ENCODE results near the gene CDC42EP5.

DNA sequence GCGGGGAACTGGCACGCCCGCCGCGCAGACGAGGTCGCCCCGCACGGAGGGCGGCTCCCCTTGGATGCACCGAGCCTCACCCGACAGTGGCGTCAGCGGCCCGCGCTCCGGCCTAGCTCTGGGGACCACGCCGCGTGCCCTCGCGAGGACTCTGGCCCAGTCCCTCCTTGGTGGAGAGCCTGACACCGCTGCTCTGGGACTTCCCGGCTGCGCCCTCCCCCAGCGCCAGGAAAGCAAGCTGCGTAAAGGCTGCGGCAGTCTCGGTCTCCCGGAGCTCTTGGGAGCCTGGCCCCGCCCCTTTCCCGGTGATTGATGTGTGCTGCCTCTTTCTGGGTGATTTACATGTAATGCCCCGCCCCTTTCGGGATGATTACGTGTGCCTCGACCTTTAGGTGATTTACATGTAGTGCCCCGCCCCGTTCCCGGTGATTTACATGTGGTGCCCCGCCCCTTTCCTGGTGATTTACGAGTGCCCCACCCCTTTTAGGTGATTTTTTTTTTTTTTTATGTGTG lies 9.5 kb downstream of the CDC42EP5 start, which contains the start of gene LENG9:
- TF ChIP-seq CTCF (IDR thresholded peaks at IDR 0.05; ENCODE audit: insufficient read depth, low read length) = no peak
- TF ChIP-seq POLR2AphosphoS5 (IDR thresholded peaks at IDR 0.05; ENCODE audit: low read depth) = peak; percentile 77; the same call in 1 of the 2 replicates
- TF ChIP-seq, protein P1, sequence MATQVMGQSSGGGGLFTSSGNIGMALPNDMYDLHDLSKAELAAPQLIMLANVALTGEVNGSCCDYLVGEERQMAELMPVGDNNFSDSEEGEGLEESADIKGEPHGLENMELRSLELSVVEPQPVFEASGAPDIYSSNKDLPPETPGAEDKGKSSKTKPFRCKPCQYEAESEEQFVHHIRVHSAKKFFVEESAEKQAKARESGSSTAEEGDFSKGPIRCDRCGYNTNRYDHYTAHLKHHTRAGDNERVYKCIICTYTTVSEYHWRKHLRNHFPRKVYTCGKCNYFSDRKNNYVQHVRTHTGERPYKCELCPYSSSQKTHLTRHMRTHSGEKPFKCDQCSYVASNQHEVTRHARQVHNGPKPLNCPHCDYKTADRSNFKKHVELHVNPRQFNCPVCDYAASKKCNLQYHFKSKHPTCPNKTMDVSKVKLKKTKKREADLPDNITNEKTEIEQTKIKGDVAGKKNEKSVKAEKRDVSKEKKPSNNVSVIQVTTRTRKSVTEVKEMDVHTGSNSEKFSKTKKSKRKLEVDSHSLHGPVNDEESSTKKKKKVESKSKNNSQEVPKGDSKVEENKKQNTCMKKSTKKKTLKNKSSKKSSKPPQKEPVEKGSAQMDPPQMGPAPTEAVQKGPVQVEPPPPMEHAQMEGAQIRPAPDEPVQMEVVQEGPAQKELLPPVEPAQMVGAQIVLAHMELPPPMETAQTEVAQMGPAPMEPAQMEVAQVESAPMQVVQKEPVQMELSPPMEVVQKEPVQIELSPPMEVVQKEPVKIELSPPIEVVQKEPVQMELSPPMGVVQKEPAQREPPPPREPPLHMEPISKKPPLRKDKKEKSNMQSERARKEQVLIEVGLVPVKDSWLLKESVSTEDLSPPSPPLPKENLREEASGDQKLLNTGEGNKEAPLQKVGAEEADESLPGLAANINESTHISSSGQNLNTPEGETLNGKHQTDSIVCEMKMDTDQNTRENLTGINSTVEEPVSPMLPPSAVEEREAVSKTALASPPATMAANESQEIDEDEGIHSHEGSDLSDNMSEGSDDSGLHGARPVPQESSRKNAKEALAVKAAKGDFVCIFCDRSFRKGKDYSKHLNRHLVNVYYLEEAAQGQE (IDR thresholded peaks at IDR 0.05; ENCODE audit: insufficient replicate concordance, low read depth) = no peak

All from HL-60 (cell line).